GM18517 (cell line): Measurements from ENCODE around the gene GSTT2.
"Not testable (repeated sequence)": the region's sequence is repeated elsewhere in the genome, so short reads cannot be mapped to it uniquely, and the experiment has no call there.

Experiments
- ATAC-seq: cut with Tn5 transposase; IDR thresholded peaks from one replicate; pipeline ENCODE4 v1.9.1; 2021; ENCODE audit warnings: mild to moderate bottlenecking, moderate library complexity; ENCODE audit not compliant: unreplicated experiment

GSTT2 gene

GRCh38 chr22:23979557-23980240 lies at the start of gene GSTT2:
Gene GSTT2 (plus strand): TSS chr22:23980134.
- ATAC-seq = not testable (repeated sequence)

- ATAC-seq = no peak
Observed at GRCh38 chr22:23938328-23939016, 41.5 kb upstream of the GSTT2 start.

- ATAC-seq = no peak
Observed at GRCh38 chr22:23939017-23939357, 40.9 kb upstream of the GSTT2 start.

- not testable (repeated sequence) for ATAC-seq
Observed at GRCh38 chr22:23940166-23940565, 39.8 kb upstream of the GSTT2 start.

- ATAC-seq = not testable (repeated sequence)
Observed at GRCh38 chr22:23947391-23947790, 32.5 kb upstream of the GSTT2 start.

GRCh38 chr22:23949764-23950163 lies 30.2 kb upstream of the GSTT2 start:
- ATAC-seq = not testable (repeated sequence)

GRCh38 chr22:23951383-23951782 lies 28.6 kb upstream of the GSTT2 start:
- not testable (repeated sequence) for ATAC-seq

- ATAC-seq = not testable (repeated sequence)
Observed at GRCh38 chr22:23952794-23953405, 27.0 kb upstream of the GSTT2 start.

- ATAC-seq = not testable (repeated sequence)
Observed at GRCh38 chr22:23953485-23953884, 26.4 kb upstream of the GSTT2 start.

- ATAC-seq = not testable (repeated sequence)
Observed at GRCh38 chr22:23954193-23954990, 25.5 kb upstream of the GSTT2 start.

GRCh38 chr22:23954991-23955305 lies 25.0 kb upstream of the GSTT2 start:
- not testable (repeated sequence) for ATAC-seq

- not testable (repeated sequence) for ATAC-seq
Observed at GRCh38 chr22:23955886-23956285, 24.0 kb upstream of the GSTT2 start.

- not testable (repeated sequence) for ATAC-seq
Observed at GRCh38 chr22:23956301-23956900, 23.5 kb upstream of the GSTT2 start.

GRCh38 chr22:23961084-23961771 lies 18.7 kb upstream of the GSTT2 start, which contains the start of gene GSTT2B:
Gene GSTT2B (minus strand): TSS chr22:23961195. CDS start chr22:23961131, 64 bp downstream.
- ATAC-seq = not testable (repeated sequence)

- ATAC-seq = peak; percentile 19
Observed at GRCh38 chr22:23966094-23966493, 13.8 kb upstream of the GSTT2 start.

GRCh38 chr22:23966568-23966967 lies 13.4 kb upstream of the GSTT2 start, which contains the start of gene DDTL:
Gene DDTL (plus strand): TSS chr22:23966888. CDS start chr22:23966915, 27 bp downstream.
- peak; percentile 86 for ATAC-seq

GRCh38 chr22:23969071-23969470 lies 10.9 kb upstream of the GSTT2 start:
- ATAC-seq = no peak

GRCh38 chr22:23970201-23970641 lies 9.7 kb upstream of the GSTT2 start:
- no peak for ATAC-seq

GRCh38 chr22:23970816-23971486 lies 9.0 kb upstream of the GSTT2 start:
- ATAC-seq = no peak
